Tibial nerve (tissue), 4 donors: ENCODE data around the gene DENND6A.

Experiments
- EP300 ChIP-seq, 2 donors: sonication (generic); formaldehyde crosslinking; IDR thresholded peaks; one replicate each; pipeline ENCODE4 v1.6.1; 2017; ENCODE audit warnings: antibody characterized with exemption in 2 of 2, mild to moderate bottlenecking in 1 of 2
- POLR2A ChIP-seq, 2 donors: fragments of 450-650 bp; IDR thresholded peaks; one replicate each; pipeline ENCODE4 v1.6.1; 2017; ENCODE audit warnings: antibody characterized with exemption in 2 of 2, mild to moderate bottlenecking in 2 of 2, moderate library complexity in 2 of 2
- TF ChIP-seq, protein P1 (sequence below), 5 experiments: fragments of 200-600 bp in 3 of 5; fragments of 450-650 bp in 2 of 5; sonication (generic) in 3 of 5; IDR thresholded peaks; one replicate each; pipeline ENCODE4 v1.5.1; 2016 to 2019; ENCODE audit warnings: antibody characterized with exemption in 5 of 5, mild to moderate bottlenecking in 3 of 5, moderate library complexity in 2 of 5

DNA sequence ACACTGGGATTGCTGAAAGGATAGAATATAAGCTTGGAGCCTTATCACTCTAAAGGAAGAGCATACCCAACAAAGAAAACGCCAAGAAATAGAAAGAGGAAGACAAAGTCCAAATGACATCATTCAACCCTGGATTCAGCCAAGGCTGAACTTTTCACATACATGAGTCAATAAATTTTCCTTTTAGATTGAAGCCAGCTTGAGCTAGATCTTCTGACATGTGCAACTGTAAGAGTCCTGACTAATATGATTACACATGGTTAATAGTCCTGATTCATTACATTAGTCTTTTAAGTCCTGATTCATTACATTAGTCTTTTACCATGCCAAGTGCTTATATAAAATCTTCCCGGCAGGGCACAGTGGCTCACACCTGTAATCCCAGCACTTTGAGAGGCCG, 13.6 kb upstream of the DENND6A start:
- TF ChIP-seq, protein P1, sequence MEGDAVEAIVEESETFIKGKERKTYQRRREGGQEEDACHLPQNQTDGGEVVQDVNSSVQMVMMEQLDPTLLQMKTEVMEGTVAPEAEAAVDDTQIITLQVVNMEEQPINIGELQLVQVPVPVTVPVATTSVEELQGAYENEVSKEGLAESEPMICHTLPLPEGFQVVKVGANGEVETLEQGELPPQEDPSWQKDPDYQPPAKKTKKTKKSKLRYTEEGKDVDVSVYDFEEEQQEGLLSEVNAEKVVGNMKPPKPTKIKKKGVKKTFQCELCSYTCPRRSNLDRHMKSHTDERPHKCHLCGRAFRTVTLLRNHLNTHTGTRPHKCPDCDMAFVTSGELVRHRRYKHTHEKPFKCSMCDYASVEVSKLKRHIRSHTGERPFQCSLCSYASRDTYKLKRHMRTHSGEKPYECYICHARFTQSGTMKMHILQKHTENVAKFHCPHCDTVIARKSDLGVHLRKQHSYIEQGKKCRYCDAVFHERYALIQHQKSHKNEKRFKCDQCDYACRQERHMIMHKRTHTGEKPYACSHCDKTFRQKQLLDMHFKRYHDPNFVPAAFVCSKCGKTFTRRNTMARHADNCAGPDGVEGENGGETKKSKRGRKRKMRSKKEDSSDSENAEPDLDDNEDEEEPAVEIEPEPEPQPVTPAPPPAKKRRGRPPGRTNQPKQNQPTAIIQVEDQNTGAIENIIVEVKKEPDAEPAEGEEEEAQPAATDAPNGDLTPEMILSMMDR (IDR thresholded peaks at IDR 0.05): no peak
- no peak for TF ChIP-seq EP300 (IDR thresholded peaks at IDR 0.05)
- TF ChIP-seq POLR2A (IDR thresholded peaks at IDR 0.05): no peak
